Mucosa of rectum (tissue), 2 donors: Measurements from ENCODE around the gene GRM8.

ENCODE experiments used
- H3K27ac ChIP-seq, 2 donors: one replicate each; pipeline ENCODE4 v1.7.0; 2013; ENCODE audit warnings: inconsistent platforms in 2 of 2, low read depth in 2 of 2, low read length in 2 of 2
- H3K27me3 ChIP-seq, 2 donors: one replicate each; pipeline ENCODE4 v1.7.0; 2013; ENCODE audit warnings: low read length in 2 of 2; ENCODE audit not compliant: control insufficient read depth in 2 of 2, insufficient read depth in 2 of 2
- H3K36me3 ChIP-seq, 2 donors: one replicate each; pipeline ENCODE4 v1.7.0; 2013; ENCODE audit warnings: low read length in 2 of 2; ENCODE audit not compliant: control insufficient read depth in 2 of 2, insufficient read depth in 2 of 2
- H3K4me1 ChIP-seq, 2 donors: one replicate each; pipeline ENCODE4 v1.7.0; 2013; ENCODE audit warnings: low read length in 2 of 2, mild to moderate bottlenecking in 1 of 2; ENCODE audit not compliant: control insufficient read depth in 2 of 2, insufficient read depth in 2 of 2
- H3K4me3 ChIP-seq, 2 donors: one replicate each; pipeline ENCODE4 v1.7.0; 2013; ENCODE audit warnings: low read length in 2 of 2
- H3K9ac ChIP-seq, 2 donors: one replicate each; pipeline ENCODE4 v1.7.0; 2013; ENCODE audit warnings: low read length in 2 of 2, low read depth in 1 of 2, mild to moderate bottlenecking in 1 of 2
- H3K9me3 ChIP-seq, 2 donors: one replicate each; pipeline ENCODE4 v1.7.0; 2013; ENCODE audit warnings: low read length in 2 of 2; ENCODE audit not compliant: control insufficient read depth in 2 of 2
- donor health status: healthy.
- donor health status: Normal muscosa, but diverticular disease.

GRM8 gene

GRCh38 chr7:126605553-126605952 is 647.2 kb downstream of the GRM8 start:
- Histone ChIP-seq H3K4me3 (no peak overlapping the region), H3K36me3 (no peaks in the 10 kb centered on the region), H3K27me3 (no peaks in the 10 kb centered on the region), H3K9ac (no peak overlapping the region), H3K4me1 (no peaks in the 10 kb centered on the region), H3K27ac (no peak overlapping the region), H3K9me3 (no peaks in the 10 kb centered on the region)

GRCh38 chr7:126605056-126605455 is 647.7 kb downstream of the GRM8 start:
- H3K27me3 ChIP-seq = no peaks in the 10 kb centered on the region
- no peaks in the 10 kb centered on the region for H3K4me1 ChIP-seq
- H3K9ac ChIP-seq = no peak overlapping the region
- H3K9me3 ChIP-seq = no peaks in the 10 kb centered on the region
- no peak overlapping the region for H3K27ac ChIP-seq
- H3K4me3 ChIP-seq = no peak overlapping the region
- no peaks in the 10 kb centered on the region for H3K36me3 ChIP-seq

GRCh38 chr7:126589068-126589684 is 663.6 kb downstream of the GRM8 start:
- no peaks in the 10 kb centered on the region for H3K4me1 ChIP-seq
- no peaks in the 10 kb centered on the region for H3K36me3 ChIP-seq
- no peaks in the 10 kb centered on the region for H3K9me3 ChIP-seq
- no peak overlapping the region for H3K27ac ChIP-seq
- no peak overlapping the region for H3K4me3 ChIP-seq
- no peaks in the 10 kb centered on the region for H3K27me3 ChIP-seq
- H3K9ac ChIP-seq = no peak overlapping the region

GRCh38 chr7:126578338-126578737 is 674.4 kb downstream of the GRM8 start:
- H3K4me1 ChIP-seq = no peaks in the 10 kb centered on the region
- no peak overlapping the region for H3K27ac ChIP-seq
- H3K27me3 ChIP-seq = no peaks in the 10 kb centered on the region
- H3K36me3 ChIP-seq = no peaks in the 10 kb centered on the region
- no peak overlapping the region for H3K9ac ChIP-seq
- no peak overlapping the region for H3K4me3 ChIP-seq
- H3K9me3 ChIP-seq = no peaks in the 10 kb centered on the region

- H3K9ac ChIP-seq = no peak overlapping the region
- no peaks in the 10 kb centered on the region for H3K4me1 ChIP-seq
Measured at GRCh38 chr7:126574276-126575250, 678.2 kb downstream of the GRM8 start.

GRCh38 chr7:126570845-126571244 is 681.9 kb downstream of the GRM8 start:
- H3K4me1 ChIP-seq = no peaks in the 10 kb centered on the region
- no peak overlapping the region for H3K4me3 ChIP-seq
- no peaks in the 10 kb centered on the region for H3K27me3 ChIP-seq
- H3K9me3 ChIP-seq = no peaks in the 10 kb centered on the region
- H3K36me3 ChIP-seq = no peaks in the 10 kb centered on the region
- no peak overlapping the region for H3K9ac ChIP-seq
- H3K27ac ChIP-seq = no peak overlapping the region

More at GRCh38 chr7:126574276-126575250, 678.2 kb downstream of the GRM8 start:
- Histone ChIP-seq H3K27me3 (no peaks in the 10 kb centered on the region), H3K27ac (no peak overlapping the region), H3K9me3 (no peaks in the 10 kb centered on the region), H3K36me3 (no peaks in the 10 kb centered on the region), H3K4me3 (no peak overlapping the region)

- Histone ChIP-seq H3K36me3 (no peaks in the 10 kb centered on the region), H3K9ac (no peak overlapping the region), H3K27ac (no peak overlapping the region), H3K4me3 (no peak overlapping the region), H3K4me1 (no peaks in the 10 kb centered on the region), H3K27me3 (no peaks in the 10 kb centered on the region), H3K9me3 (no peaks in the 10 kb centered on the region)
Measured at GRCh38 chr7:126569402-126569801, 683.3 kb downstream of the GRM8 start.

- H3K9ac ChIP-seq = no peak overlapping the region
- H3K27me3 ChIP-seq = no peaks in the 10 kb centered on the region
- H3K27ac ChIP-seq = no peak overlapping the region
- no peaks in the 10 kb centered on the region for H3K9me3 ChIP-seq
- H3K4me1 ChIP-seq = no peaks in the 10 kb centered on the region
- no peak overlapping the region for H3K4me3 ChIP-seq
- H3K36me3 ChIP-seq = no peaks in the 10 kb centered on the region
Measured at GRCh38 chr7:126557271-126557670, 695.5 kb downstream of the GRM8 start.

GRCh38 chr7:126541406-126541805 is 711.3 kb downstream of the GRM8 start:
- Histone ChIP-seq H3K27ac (no peak overlapping the region), H3K27me3 (no peaks in the 10 kb centered on the region), H3K9ac (no peak overlapping the region), H3K4me3 (no peak overlapping the region), H3K36me3 (no peaks in the 10 kb centered on the region), H3K4me1 (no peaks in the 10 kb centered on the region), H3K9me3 (no peaks in the 10 kb centered on the region)

GRCh38 chr7:126535176-126535575 is 717.6 kb downstream of the GRM8 start:
- Histone ChIP-seq H3K9me3 (no peaks in the 10 kb centered on the region), H3K4me1 (no peaks in the 10 kb centered on the region), H3K27me3 (no peaks in the 10 kb centered on the region), H3K36me3 (no peaks in the 10 kb centered on the region), H3K27ac (no peak overlapping the region), H3K9ac (no peak overlapping the region), H3K4me3 (no peak overlapping the region)
